H9 (cell line): ENCODE results near the gene CEP192. TPM values are rescaled to one million over a fixed set of nuclear protein-coding genes. Genes with fewer than 3 reads are reported as not detected.

ENCODE experiments used
- DNase-seq: peaks from one replicate; pipeline ENCODE4 v3.0.0-alpha.2; 2017
- H2AFZ ChIP-seq: one replicate; pipeline ENCODE4 v1.6.1; 2013; ENCODE audit warnings: mild to moderate bottlenecking, low read length, control low read depth, moderate library complexity
- H2AK5ac ChIP-seq: 2 replicates; pipeline ENCODE4 v1.6.1; 2013; ENCODE audit warnings: low read length, control low read depth, mixed read lengths; ENCODE audit not compliant: insufficient read length
- H2BK120ac ChIP-seq: one replicate; pipeline ENCODE4 v1.6.1; 2013; ENCODE audit warnings: low read depth, mild to moderate bottlenecking, low read length, control low read depth, inconsistent platforms; ENCODE audit not compliant: poor library complexity, severe bottlenecking
- H2BK12ac ChIP-seq: 2 replicates; pipeline ENCODE4 v1.6.1; 2013; ENCODE audit warnings: low read length, control low read depth, mixed read lengths, low read depth; ENCODE audit not compliant: insufficient read length
- H2BK15ac ChIP-seq: 2 replicates; pipeline ENCODE4 v1.6.1; 2013; ENCODE audit warnings: low read depth, low read length, control low read depth
- H2BK20ac ChIP-seq: one replicate; pipeline ENCODE4 v1.6.1; 2013; ENCODE audit warnings: low read depth, mild to moderate bottlenecking, low read length, control low read depth, inconsistent platforms; ENCODE audit not compliant: poor library complexity, severe bottlenecking
- H2BK5ac ChIP-seq: 2 replicates; pipeline ENCODE4 v1.6.1; 2013; ENCODE audit warnings: low read length, control low read depth, mixed read lengths; ENCODE audit not compliant: insufficient read length
- H3K14ac ChIP-seq: 2 replicates; pipeline ENCODE4 v1.6.1; 2013; ENCODE audit warnings: low read length, control low read depth; ENCODE audit not compliant: insufficient read depth
- H3K18ac ChIP-seq: 2 replicates; pipeline ENCODE4 v1.6.1; 2013; ENCODE audit warnings: low read depth, mild to moderate bottlenecking, mixed read lengths, low read length, control low read depth; ENCODE audit not compliant: insufficient read length
- H3K23ac ChIP-seq: 2 replicates; pipeline ENCODE4 v1.6.1; 2013; ENCODE audit warnings: low read length, control low read depth, mixed read lengths, low read depth; ENCODE audit not compliant: insufficient read length
- H3K23me2 ChIP-seq: 2 replicates; pipeline ENCODE4 v1.6.1; 2013; ENCODE audit warnings: low read depth, mild to moderate bottlenecking, mixed read lengths, low read length, control low read depth; ENCODE audit not compliant: insufficient read length, poor library complexity, severe bottlenecking
- H3K27ac ChIP-seq: 2 replicates; pipeline ENCODE4 v1.5.1; 2013; ENCODE audit warnings: low read length, control low read depth, mixed read lengths, low read depth; ENCODE audit not compliant: insufficient read length
- H3K27me3 ChIP-seq: 2 replicates; pipeline ENCODE4 v1.6.1; 2013; ENCODE audit warnings: low read length, control low read depth, inconsistent platforms; ENCODE audit not compliant: insufficient read depth
- H3K4ac ChIP-seq: 2 replicates; pipeline ENCODE4 v1.6.1; 2013; ENCODE audit warnings: low read depth, mild to moderate bottlenecking, control low read depth, inconsistent platforms, low read length, moderate library complexity
- H3K4me1 ChIP-seq: 2 replicates; pipeline ENCODE4 v1.6.1; 2013; ENCODE audit warnings: low read length, control low read depth, inconsistent platforms; ENCODE audit not compliant: insufficient read depth
- H3K4me2 ChIP-seq: 2 replicates; pipeline ENCODE4 v1.6.1; 2013; ENCODE audit warnings: low read length, control low read depth, mixed read lengths; ENCODE audit not compliant: insufficient read length, insufficient read depth
- H3K56ac ChIP-seq: 2 replicates; pipeline ENCODE4 v1.6.1; 2013; ENCODE audit warnings: low read depth, mild to moderate bottlenecking, mixed read lengths, low read length, control low read depth; ENCODE audit not compliant: insufficient read length
- H3K79me1 ChIP-seq: 2 replicates; pipeline ENCODE4 v1.6.1; 2013; ENCODE audit warnings: low read depth, mild to moderate bottlenecking, moderate library complexity, low read length, control low read depth, inconsistent platforms; ENCODE audit not compliant: insufficient read depth, poor library complexity, severe bottlenecking
- H3K79me2 ChIP-seq: 2 replicates; pipeline ENCODE4 v1.6.1; 2013; ENCODE audit warnings: low read length, control low read depth, inconsistent platforms; ENCODE audit not compliant: insufficient read depth
- H3K9ac ChIP-seq: 2 replicates; pipeline ENCODE4 v1.6.1; 2013; ENCODE audit warnings: low read length, control low read depth, mixed read lengths; ENCODE audit not compliant: insufficient read length; ENCODE audit errors: extremely low read depth
- H3K9me3 ChIP-seq: one replicate; pipeline ENCODE4 v1.6.1; 2013; ENCODE audit warnings: low read depth, low read length, inconsistent platforms; ENCODE audit not compliant: control insufficient read depth
- H3T11ph ChIP-seq: one replicate; pipeline ENCODE4 v1.6.1; 2013; ENCODE audit warnings: mild to moderate bottlenecking, low read length, control low read depth, inconsistent platforms
- H4K20me1 ChIP-seq: one replicate; pipeline ENCODE4 v1.6.1; 2013; ENCODE audit not compliant: control insufficient read depth, insufficient read length, insufficient read depth
- H4K5ac ChIP-seq: 2 replicates; pipeline ENCODE4 v1.6.1; 2013; ENCODE audit warnings: low read depth, mild to moderate bottlenecking, mixed read lengths, low read length, control low read depth; ENCODE audit not compliant: insufficient read length
- H4K8ac ChIP-seq: replicated peaks from 2 replicates; pipeline ENCODE4 v1.6.1; 2013; ENCODE audit warnings: low read length, control low read depth, mixed read lengths, low read depth; ENCODE audit not compliant: insufficient read length
- H4K91ac ChIP-seq: 2 replicates; pipeline ENCODE4 v1.6.1; 2013; ENCODE audit warnings: low read depth, mild to moderate bottlenecking, moderate library complexity, mixed read lengths, low read length, control low read depth; ENCODE audit not compliant: insufficient read length
- H3K27ac Mint-ChIP-seq, 3 experiments: 2 replicates in 2 of 3; 3 replicates in 1 of 3; pipeline ENCODE4 v1.8.0; 2020 to 2021; ENCODE audit warnings: mixed read lengths in 3 of 3, mild to moderate bottlenecking in 1 of 3, moderate library complexity in 1 of 3
- H3K27me3 Mint-ChIP-seq: 2 replicates; pipeline ENCODE4 v1.8.0; 2021; ENCODE audit warnings: low read depth, mild to moderate bottlenecking, moderate library complexity, mixed read lengths
- H3K36me3 Mint-ChIP-seq, 3 experiments: 2 replicates in 2 of 3; 3 replicates in 1 of 3; pipeline ENCODE4 v1.8.0; 2020 to 2021; ENCODE audit warnings: low read depth in 3 of 3, mixed read lengths in 3 of 3; ENCODE audit not compliant: insufficient read depth in 1 of 3
- H3K4me1 Mint-ChIP-seq, 2 experiments: 2 replicates each; pipeline ENCODE4 v1.8.0; 2020; ENCODE audit warnings: mixed read lengths in 2 of 2
- H3K4me3 Mint-ChIP-seq, 2 experiments: 2 replicates in 1 of 2; 3 replicates in 1 of 2; pipeline ENCODE4 v1.8.0; 2020 to 2021; ENCODE audit warnings: mild to moderate bottlenecking in 2 of 2, mixed read lengths in 2 of 2, moderate library complexity in 1 of 2
- H3K9me3 Mint-ChIP-seq, 2 experiments: 2 replicates in 1 of 2; 3 replicates in 1 of 2; pipeline ENCODE4 v1.8.0; 2020; ENCODE audit warnings: mild to moderate bottlenecking in 2 of 2, mixed read lengths in 2 of 2, moderate library complexity in 1 of 2
- CTCF ChIP-seq: fragments of 200-600 bp; sonication (generic); conservative IDR thresholded peaks from 3 replicates; pipeline ENCODE4 v1.8.0; 2021; ENCODE audit warnings: antibody characterized with exemption, mild to moderate bottlenecking
- WGBS: extraction: QIAGEN DNeasy Blood & Tissue Kit; methylation state at CpG from one replicate; pipeline ENCODE4 v1.1.7; 2013; ENCODE audit warnings: missing lambda C conversion rate, low lambda C conversion rate, mixed read lengths; ENCODE audit not compliant: insufficient read length; ENCODE audit errors: extremely low coverage; 5-methylcytosine and 5-hydroxymethylcytosine counted together
- total RNA-seq: library from RNA; stranded (reverse); gene quantifications from 2 replicates; pipeline ENCODE4 v1.2.1, GENCODE V29; 2021

The CEP192 gene
- total RNA-seq, 1 experiment from 2014 or later, result 23.5 TPM

GRCh38 chr18:13035249-13035914, 44.2 kb downstream of the CEP192 start:
- Histone ChIP-seq H3K14ac (no peak overlapping the region), H3K4me2 (no peak overlapping the region), H3K27me3 (no peaks in the 10 kb centered on the region), H3T11ph (no peak overlapping the region), H4K8ac (no peak overlapping the region), H2AK5ac (no peak overlapping the region), H3K9me3 (no peaks in the 10 kb centered on the region), H4K5ac (no peak overlapping the region), H3K27ac (no peak overlapping the region), H2BK120ac (no peak overlapping the region), H4K91ac (no peak overlapping the region), H2BK15ac (no peak overlapping the region), H4K20me1 (no peaks in the 10 kb centered on the region), H2BK20ac (no peak overlapping the region), H2BK12ac (no peak overlapping the region), H3K79me1 (no peaks in the 10 kb centered on the region), H3K23me2 (no peaks in the 10 kb centered on the region), H3K56ac (no peak overlapping the region), H3K9ac (no peak overlapping the region), H3K18ac (no peak overlapping the region), H2BK5ac (no peak overlapping the region), H3K79me2 (no peaks in the 10 kb centered on the region), H3K4ac (no peak overlapping the region), H3K23ac (no peak overlapping the region), H3K4me1 (no peaks in the 10 kb centered on the region), H2AFZ (no peak overlapping the region)
- TF ChIP-seq CTCF, result no peak
- Mint-ChIP-seq H3K4me3 (no peak overlapping the region), H3K4me1 (no peaks in the 10 kb centered on the region), H3K27ac (no peak overlapping the region), H3K9me3 (no peaks in the 10 kb centered on the region), H3K27me3 (no peaks in the 10 kb centered on the region; the same call in 1 of the 2 replicates), H3K36me3 (peaks cover 7 to 47% (median 20%) of the 10 kb centered on the region in 3 experiments)
- no peak for DNase-seq
- WGBS, result no CpG with 5 or more reads among the region's 7 CpGs
